T-helper 2 cell (primary cell): Measurements from ENCODE around the gene PAM16.

Experiments
- DNase-seq, 5 experiments: peaks; one replicate each; pipeline versions ENCODE4 v3.0.0 to v3.0.0-alpha.2; 2012 to 2022

Gene PAM16

DNA sequence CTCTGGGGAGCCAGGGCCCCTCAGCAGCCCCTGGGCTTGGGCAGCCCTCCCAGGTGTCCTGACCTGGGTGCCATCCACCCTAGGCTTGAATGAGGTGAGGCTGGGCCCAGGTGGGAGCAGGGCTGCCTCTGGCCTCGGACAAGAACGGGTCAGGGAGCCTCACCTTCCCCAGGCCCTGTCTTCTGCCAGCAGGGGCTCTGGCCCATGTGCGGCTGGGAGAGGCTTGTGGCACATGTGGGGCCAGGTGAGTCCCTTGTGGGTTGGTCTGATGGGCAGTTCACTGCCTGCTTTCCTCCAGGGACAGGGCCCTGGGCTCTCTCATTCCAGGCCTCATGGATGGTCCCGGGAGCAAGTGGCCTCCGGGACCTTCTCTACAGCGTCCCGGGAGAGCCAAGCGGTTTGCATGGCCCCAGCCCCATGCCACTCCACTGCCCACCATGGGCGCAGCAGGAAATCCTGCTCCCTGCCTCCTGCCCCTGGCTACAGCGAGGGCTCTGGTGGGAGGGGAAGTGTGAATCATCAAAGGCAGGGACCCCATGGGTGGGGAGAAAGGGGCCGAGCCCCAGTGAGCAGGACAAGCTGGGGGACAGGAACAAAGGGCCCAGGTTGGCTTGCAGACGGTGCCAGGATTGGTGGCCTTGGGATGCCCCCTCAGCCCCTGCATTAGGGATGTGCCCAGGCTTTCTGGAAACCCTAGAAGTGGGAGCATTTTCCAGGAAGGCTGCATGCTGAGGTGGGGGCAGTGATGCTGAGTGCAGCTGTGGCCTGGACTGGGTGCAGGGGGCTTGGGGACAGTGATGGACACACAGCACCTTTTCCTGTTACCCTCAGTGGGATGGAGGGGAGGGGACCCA, 32.7 kb upstream of the PAM16 start:
- no peak for DNase-seq

DNA sequence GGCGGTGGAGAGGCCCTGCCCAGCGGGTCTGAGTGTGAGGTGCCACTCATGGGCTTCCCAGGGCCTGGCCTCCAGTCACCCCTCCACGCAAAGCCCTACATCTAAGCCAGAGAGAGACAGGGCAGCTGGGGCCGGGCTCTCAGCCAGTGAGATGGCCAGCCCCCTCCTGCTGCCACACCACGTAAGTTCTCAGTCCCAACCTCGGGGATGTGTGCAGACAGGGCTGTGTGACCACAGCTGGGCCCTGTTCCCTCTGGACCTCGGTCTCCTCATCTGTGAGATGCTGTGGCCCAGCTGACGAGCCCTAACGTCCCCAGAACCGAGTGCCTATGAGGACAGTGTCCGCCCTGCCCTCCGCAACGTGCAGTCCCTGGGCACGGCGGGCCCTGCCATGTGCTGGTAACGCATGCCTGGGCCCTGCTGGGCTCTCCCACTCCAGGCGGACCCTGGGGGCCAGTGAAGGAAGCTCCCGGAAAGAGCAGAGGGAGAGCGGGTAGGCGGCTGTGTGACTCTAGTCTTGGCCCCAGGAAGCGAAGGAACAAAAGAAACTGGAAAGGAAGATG, 31.8 kb upstream of the PAM16 start:
- DNase-seq = no peak

DNA sequence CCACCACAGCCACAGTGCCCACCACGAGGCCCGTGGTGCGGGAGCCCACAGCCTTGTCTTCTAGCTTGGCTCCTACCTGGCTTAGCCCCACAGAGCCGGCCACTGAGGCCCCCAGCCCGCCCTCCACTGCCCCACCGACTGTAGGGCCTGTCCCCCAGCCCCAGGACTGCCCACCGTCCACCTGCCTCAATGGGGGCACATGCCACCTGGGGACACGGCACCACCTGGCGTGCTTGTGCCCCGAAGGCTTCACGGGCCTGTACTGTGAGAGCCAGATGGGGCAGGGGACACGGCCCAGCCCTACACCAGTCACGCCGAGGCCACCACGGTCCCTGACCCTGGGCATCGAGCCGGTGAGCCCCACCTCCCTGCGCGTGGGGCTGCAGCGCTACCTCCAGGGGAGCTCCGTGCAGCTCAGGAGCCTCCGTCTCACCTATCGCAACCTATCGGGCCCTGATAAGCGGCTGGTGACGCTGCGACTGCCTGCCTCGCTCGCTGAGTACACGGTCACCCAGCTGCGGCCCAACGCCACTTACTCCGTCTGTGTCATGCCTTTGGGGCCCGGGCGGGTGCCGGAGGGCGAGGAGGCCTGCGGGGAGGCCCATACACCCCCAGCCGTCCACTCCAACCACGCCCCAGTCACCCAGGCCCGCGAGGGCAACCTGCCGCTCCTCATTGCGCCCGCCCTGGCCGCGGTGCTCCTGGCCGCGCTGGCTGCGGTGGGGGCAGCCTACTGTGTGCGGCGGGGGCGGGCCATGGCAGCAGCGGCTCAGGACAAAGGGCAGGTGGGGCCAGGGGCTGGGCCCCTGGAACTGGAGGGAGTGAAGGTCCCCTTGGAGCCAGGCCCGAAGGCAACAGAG, 31.0 kb upstream of the PAM16 start:
- DNase-seq = no peak

DNA sequence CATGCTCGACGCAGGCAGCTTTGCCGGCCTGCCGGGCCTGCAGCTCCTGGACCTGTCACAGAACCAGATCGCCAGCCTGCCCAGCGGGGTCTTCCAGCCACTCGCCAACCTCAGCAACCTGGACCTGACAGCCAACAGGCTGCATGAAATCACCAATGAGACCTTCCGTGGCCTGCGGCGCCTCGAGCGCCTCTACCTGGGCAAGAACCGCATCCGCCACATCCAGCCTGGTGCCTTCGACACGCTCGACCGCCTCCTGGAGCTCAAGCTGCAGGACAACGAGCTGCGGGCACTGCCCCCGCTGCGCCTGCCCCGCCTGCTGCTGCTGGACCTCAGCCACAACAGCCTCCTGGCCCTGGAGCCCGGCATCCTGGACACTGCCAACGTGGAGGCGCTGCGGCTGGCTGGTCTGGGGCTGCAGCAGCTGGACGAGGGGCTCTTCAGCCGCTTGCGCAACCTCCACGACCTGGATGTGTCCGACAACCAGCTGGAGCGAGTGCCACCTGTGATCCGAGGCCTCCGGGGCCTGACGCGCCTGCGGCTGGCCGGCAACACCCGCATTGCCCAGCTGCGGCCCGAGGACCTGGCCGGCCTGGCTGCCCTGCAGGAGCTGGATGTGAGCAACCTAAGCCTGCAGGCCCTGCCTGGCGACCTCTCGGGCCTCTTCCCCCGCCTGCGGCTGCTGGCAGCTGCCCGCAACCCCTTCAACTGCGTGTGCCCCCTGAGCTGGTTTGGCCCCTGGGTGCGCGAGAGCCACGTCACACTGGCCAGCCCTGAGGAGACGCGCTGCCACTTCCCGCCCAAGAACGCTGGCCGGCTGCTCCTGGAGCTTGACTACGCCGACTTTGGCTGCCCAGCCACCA, 30.2 kb upstream of the PAM16 start:
- no peak for DNase-seq

DNA sequence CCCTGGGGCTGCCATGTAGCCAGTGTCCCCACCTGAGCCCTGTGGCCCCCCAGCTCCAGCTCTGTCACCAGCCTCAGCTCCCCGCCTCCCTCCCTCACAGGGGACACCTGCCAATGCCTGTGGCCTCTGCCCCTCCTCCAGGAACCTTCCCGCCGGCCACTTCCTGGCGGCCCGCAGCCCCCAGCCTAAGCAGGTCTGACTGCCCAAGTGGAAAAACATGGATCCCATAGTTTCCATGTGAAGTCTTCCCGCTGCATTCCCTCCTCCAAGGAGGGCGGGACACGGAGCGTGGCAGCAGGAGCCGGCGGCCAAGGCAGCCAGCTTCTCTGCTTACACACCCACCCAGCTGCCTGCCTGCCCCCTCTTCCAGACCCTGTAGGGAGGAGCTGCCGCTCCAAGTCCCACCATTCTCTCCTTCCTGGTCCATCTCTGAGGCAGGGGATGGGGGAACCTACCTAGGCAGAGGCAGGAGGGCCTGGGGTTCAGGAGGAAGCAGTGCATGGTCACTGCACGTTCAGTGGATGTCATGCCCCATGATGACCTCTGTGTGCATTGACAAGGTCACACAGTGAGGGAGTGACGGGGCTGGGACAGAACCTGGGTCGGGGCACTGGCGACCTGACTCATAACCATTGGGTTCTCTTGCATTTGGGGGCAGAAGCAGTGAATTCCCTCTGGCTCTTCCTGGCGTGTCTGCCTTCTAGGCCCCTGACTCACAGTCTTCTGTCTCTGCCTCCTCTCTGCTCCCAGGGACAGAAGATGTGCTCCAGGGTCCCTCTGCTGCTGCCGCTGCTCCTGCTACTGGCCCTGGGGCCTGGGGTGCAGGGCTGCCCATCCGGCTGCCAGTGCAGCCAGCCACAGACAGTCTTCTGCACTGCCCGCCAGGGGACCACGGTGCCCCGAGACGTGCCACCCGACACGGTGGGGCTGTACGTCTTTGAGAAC, 29.3 kb upstream of the PAM16 start:
- no peak for DNase-seq

DNA sequence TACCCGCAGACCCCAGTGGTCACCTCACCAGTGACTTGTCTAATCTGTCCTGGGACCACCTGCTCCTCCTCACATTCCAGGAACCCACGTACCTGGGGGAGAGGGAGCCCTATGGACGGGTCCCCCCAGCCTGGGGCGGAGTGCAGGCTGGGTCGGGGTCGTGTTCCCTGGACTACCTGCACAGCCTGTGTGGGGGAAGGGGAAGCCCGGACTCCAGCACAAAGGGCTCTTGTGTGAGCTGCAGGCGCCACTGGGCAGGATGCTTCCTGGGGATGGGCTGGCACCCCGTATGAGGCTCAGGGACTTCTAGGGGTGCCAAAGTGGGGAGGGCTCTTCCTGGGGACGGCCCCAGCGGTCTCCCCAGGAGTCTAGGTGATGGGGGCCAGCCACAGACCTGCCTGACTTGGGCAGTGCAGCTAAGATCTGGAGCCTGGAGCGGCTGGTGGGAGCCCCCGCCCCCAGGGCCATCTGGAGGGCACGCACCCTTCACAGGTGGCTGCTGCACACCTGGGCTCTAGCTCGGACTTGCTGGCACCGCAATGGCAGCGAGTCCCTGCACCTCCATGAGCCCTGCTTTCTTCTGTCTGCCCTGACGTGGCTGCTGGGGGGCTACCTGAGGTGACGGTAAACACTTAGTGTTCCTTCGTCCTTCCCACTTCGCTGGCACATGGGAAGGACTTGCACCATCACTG, 28.0 kb upstream of the PAM16 start:
- no peak for DNase-seq

DNA sequence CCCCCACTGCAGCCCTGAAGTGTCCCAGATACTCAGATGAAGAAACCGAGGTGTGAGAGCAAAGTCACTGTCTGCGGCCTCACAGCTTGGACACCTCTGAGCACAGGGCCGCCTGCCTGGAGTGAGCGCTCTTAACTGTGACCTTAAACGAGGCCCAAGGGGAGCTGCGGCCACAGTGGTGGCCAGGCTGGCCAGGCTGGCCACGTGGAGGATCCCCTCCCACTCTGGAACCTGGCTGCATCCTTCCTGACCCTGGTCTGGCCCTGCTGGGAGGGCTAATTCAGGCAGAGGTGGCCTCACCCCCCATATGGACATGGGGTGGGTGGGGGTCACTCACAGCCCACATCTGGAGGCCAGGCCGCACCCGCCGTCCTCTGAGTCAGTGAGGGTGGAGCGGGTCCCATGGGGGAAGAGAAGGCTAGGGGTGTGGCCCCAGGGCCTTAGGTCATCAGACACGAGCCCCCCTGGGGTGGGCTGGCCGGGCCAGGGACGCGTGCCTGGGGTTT, 27.1 kb upstream of the PAM16 start:
- DNase-seq = no peak

DNA sequence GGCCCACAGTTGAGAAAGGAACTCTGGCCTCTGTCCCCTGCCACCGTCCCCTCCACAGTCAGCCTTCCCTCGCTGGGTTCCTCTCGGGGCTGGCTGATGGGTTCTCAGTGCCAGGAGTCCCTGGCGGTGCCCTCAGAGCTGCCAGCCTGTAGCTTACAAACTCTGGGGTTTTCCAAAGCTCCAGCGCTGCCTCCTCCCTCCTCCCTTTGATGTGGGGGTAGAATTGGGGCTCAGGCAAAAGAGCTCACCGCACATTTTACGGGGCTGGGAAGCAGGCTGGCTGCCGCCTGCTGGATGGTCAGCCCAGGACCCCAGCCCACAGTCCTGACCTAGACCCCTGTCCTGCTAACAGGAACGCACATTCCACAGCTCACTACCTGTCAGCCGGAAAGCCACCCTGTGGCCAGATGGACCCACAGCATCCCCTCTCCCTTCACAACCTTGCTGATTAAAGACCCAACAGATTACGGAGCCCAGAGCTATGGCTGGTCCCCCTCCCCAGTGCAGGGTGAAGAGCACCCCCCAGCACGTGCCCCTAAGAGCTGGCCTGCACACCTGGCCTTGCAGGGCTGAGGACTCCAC, 26.5 kb upstream of the PAM16 start:
- DNase-seq = no peak

DNA sequence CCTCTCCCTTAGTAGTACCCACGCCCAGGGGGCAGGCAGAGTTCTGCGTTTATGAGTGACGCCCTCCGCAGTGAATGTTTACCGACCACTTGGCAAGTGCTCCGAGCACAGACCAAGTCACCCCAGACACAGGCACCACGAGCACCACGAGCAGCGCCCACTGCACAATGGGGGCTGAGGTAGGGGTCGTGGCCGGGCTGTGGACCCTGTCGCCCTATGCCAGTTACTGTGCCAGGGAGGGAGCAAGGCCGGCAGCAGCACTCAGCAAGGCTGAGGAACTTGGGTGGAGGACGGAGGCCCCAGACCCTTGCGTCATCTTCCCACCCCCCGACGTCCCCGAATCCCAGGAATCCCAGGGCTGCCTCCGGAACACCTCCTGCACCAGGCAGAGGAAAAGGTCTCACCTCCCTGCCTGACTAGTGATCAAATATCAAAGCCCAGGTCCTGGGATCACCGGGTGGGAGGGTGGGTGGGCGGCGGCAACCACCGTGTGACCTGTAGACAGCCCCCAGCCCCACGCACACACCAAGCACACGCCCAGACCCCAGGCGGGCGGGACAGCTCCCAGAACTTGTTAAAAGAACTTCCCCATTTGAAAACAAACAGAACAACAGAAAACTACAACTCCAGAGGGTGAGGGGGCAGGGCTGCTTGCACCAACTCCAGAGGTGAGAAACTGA, 25.9 kb upstream of the PAM16 start:
- no peak for DNase-seq

DNA sequence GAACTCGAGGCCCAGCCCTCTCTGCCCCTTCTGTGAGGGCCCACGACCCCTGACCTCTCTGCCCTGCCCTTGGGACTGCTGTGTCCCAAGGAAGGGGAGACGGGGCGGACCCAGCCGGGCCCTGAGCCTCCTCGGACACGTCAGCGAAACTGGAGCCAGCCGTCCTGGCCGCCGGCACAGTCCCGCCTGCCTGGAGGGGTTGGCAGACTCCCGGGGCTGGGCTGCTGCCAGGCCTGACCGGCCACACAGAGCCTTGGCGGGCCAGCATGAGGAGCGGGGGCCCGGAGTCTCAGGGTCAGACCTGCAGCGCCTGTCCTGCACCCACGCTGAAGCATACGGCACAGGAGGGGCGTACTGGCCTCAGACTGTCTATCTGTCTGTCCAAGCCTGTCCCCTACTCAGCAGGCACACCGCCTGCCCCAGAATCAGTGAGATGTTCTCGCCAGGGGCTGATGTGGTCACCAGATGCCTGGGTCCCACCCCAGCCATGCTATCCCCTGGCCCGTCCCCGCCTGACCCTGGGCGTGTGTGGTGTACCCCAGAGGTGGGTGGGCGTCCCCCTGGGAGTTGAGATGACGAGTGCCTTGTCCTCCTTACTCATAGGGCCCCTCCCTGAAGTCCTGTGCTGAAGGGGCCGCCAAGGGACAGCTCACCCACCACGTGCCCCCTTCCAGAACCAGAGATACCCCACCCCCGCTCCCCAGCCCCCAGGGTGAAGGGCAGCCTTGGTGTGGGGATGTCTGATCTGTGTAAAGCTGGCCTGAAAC, 25.2 kb upstream of the PAM16 start:
- no peak for DNase-seq

DNA sequence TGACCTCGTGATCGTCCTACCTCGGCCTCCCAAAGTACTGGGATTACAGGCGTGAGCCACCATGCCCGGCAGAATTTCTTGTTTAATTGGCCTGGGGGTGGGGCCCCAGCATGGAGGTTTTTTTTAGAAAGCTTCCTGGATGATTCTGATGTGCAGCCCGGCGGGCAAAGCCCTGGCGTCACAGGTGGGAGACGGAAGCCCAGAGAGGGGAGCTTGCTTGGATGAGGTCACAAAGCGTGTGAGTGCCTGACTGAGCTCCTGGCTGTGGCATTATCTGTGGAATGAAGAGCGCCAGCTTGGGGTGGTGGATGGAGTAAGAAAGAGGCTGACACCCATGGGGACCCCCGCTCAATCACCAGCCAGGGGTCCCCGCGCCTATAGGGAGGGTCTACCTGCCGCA, 24.6 kb upstream of the PAM16 start:
- no peak for DNase-seq

DNA sequence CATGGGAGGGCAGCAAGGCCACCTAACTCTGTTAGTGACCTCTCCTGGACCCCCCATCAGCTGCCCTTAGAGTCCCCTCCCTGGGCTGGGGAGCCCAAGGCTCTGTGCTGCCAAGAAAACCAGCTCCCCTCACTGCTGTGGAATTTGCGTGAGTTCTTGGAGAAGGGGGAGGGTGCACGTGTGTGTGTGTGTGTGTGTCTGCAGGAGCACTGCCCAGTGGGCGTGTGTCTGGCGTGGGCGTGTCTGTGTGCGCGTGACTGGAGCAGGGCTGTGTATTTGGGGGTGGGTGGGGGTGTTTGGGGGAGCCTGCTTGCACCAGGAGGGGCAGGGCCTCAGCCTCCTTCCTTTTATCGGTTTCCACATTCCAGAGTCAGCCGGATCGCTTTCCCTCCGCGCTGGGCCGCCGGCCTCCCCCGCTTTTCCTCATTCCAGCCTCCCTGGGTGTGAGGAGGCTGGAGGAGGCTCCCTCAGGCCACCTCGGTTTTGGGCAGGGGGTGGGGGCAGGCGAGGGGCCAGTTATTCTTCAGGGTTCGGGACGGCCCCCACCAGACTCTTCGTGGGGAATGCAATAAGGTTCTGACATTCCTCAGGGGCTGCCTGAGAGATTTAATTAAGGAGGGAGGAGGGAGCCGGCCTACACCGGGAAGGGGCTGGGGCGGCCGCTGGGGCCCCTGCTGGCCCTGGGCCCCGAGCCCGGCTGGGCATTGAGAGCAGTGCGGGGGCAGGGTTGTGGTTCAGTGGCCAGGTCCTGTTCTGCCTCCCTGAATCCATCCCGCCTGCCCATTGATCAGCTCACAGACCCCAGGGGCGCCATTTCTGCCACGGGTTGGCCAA, 23.0 kb upstream of the PAM16 start:
- DNase-seq = peak in 1 of 5 experiments; percentile 23

DNA sequence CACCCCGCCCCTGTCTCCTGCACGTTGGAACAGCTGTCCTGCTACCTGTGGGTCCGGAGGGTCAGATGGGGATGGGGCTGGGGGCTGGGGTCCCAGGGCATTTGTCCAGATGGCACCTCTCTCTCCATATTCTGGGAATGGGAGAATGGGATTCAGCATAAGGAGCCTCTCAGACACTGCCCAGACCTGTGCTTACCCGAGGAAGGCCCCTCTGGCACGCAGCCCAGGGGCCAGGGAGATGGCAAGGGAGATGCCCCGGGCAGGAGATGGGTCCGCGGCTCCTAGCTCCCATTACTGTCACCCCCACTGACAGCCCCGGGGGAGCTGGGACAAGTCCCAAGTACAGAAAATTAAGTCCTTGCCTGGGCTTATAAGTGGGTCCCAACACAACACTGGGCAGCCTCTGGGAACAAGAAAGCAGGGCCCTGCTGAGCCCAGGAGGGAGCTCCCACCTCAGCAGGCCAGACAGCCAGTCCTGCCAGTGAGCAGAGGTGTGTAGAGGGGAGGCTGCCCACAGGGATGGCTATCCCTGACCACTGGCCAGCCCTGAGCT, 22.3 kb upstream of the PAM16 start:
- DNase-seq = no peak

DNA sequence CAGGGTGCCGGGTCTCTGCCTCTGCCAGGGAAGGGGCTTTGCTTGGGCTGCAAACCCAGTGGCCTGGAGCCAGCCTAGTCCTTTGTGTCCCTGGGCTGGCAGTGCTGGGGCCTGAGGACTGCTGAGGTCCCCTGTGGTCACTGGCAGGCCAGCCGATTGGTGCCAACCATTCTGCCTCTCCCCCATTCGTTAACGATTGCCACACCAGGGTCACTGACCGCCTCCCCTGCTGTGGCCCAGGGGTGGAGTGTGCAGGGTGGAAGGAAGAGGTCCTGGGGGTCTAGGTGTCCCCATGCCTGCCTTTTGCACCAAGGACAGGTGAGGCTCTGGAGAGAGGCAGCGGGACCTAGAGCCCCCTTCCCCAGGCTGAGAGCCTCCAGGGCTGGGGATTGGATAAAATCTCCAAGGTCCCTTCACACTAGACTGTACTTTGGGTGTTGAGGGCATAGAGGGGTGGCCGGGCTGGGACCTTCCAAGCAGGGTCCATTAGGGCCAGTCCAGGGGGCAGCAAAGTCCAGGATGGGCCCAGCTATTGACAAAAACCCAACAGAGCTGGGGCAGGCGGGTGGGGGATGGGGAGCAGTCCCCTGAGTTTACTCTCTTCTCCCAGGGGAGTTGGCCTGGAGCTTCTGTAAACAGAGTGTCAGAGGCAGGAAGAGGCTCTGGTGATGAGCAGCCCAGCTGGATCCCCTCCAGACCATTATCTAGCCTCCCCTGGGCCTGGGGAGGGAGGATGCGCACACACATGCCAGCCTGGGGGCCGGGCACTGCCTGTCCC, 21.6 kb upstream of the PAM16 start:
- DNase-seq = no peak

DNA sequence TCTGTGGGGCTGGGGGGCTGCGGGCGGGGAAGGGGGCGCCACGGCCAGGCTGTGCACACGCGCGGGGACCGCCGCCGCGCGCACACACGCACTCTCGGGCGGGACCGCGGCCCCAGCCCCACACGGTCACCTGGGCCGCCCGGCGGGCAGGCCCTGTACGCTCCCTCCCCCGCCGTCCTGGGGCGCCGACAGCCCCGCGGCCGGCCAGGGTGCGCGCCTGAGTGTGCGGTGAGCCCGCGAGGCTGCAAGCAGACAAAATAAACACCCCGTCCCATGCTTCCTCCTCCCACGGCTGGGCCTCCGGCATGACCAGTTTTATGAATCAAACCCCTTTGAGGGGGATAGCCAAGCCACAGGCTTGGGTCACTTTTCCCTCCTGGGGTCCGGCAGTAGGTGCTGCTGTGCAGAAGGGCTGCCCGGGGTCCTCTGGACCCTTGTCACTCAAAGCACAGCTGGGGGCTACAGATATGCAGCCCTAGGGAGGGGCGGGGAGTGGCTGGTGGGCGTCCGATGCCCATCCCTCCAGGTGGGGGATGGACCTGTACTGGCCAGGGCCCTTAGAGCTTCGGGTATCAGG, 21.0 kb upstream of the PAM16 start:
- peak in 1 of 5 experiments; percentile 46 for DNase-seq

DNA sequence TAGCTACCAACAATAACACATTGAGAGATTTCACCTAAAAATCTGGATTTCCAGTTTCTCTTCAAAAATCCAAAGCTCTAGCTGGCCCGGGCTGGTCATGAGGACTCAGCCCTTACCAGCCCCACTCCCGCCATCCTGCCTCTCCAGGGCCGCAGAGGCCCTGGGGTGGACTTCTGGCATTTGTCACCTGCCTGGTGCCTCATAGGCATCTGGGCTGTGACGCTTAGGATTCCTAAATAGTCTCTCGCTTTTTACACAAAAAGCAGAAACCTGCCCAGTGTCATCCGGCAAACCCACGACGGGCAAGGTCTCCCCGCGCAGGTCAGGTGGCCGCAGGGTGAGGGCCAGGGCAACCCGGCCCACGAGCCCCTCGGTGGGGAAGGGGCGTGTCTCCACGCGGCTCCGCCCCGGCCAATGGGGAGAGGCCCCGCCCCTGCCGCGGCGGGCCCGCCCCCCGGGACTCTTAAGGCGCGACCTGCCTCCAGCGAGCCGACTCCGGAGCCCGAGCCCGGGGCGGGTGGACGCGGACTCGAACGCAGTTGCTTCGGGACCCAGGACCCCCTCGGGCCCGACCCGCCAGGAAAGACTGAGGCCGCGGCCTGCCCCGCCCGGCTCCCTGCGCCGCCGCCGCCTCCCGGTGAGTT, 20.4 kb upstream of the PAM16 start, which contains the start of gene VASN:
Gene VASN (plus strand): TSS at position 492 of the 644 bp plus-strand sequence. CDS start 9,030 bp downstream, outside the sequence.
- peak; percentile 55 to 71 (median 64) for DNase-seq
